Caco-2 (cell line): ENCODE data around the gene RASSF8. TPM values are rescaled to one million over a fixed set of nuclear protein-coding genes. Genes with fewer than 3 reads are reported as not detected.

Source experiments
- BruUV-seq: library from RNA; stranded (reverse); fragments of 400-500 nt; replicated peaks from 2 replicates; lab custom pipeline; 2021; lab: Mats Ljungman, UMichigan
- CTCF ChIA-PET: fragments of 300-600 bp; sonication (Branson Sonifier 250); formaldehyde crosslinking; loops from one replicate; lab custom pipeline; 2022; ENCODE audit warnings: antibody characterized with exemption; lab: Charles Lee
- POLR2A ChIA-PET: fragments of 300-600 bp; sonication (Branson Sonifier 250); formaldehyde crosslinking; loops from one replicate; lab custom pipeline; 2022; ENCODE audit warnings: antibody characterized with exemption; lab: Charles Lee
- DNase-seq, 2 experiments: peaks; one replicate each; pipeline versions ENCODE4 v3.0.0 to v3.0.0-alpha.2; 2020 to 2022
- H3K27me3 ChIP-seq: replicated peaks from 2 replicates; pipeline ENCODE4 v1.6.0; 2011; ENCODE audit warnings: low read length; ENCODE audit not compliant: control insufficient read depth, insufficient read depth
- H3K36me3 ChIP-seq: 2 replicates; pipeline ENCODE4 v1.5.1; 2011; ENCODE audit warnings: low read length; ENCODE audit not compliant: control insufficient read depth, insufficient read depth
- H3K4me1 ChIP-seq: fragments of 250-450 bp; sonication (Bioruptor Pico); 2 replicates; pipeline ENCODE4 v1.5.1; 2020; ENCODE audit warnings: mild to moderate bottlenecking
- H3K4me3 ChIP-seq: 2 replicates; pipeline ENCODE4 v1.5.1; 2011; ENCODE audit warnings: low read depth, mild to moderate bottlenecking, control low read depth, low read length
- H3K9me3 ChIP-seq: fragments of 250-450 bp; sonication (Bioruptor Pico); 2 replicates; pipeline ENCODE4 v1.5.1; 2020; ENCODE audit warnings: mild to moderate bottlenecking, moderate library complexity
- H3K27ac Mint-ChIP-seq: one replicate; pipeline ENCODE4 v1.8.0; 2022; ENCODE audit warnings: mixed read lengths; ENCODE audit not compliant: unreplicated experiment
- H3K27me3 Mint-ChIP-seq: one replicate; pipeline ENCODE4 v1.8.0; 2022; ENCODE audit warnings: mixed read lengths; ENCODE audit not compliant: insufficient read depth, unreplicated experiment
- H3K36me3 Mint-ChIP-seq: one replicate; pipeline ENCODE4 v1.8.0; 2022; ENCODE audit warnings: mild to moderate bottlenecking, mixed read lengths; ENCODE audit not compliant: insufficient read depth, unreplicated experiment
- H3K4me1 Mint-ChIP-seq: one replicate; pipeline ENCODE4 v1.8.0; 2022; ENCODE audit warnings: low read depth, mixed read lengths; ENCODE audit not compliant: unreplicated experiment
- H3K4me3 Mint-ChIP-seq: one replicate; pipeline ENCODE4 v1.8.0; 2022; ENCODE audit warnings: mild to moderate bottlenecking, moderate library complexity, mixed read lengths; ENCODE audit not compliant: unreplicated experiment
- H3K9me3 Mint-ChIP-seq: one replicate; pipeline ENCODE4 v1.8.0; 2022; ENCODE audit warnings: mixed read lengths; ENCODE audit not compliant: unreplicated experiment
- intact Hi-C: fragments of 100-400 bp; cut with micrococcal nuclease; formaldehyde crosslinking; loops from one replicate; pipeline ENCODE4 v1.10.0; 2022; ENCODE audit not compliant: unreplicated experiment
- total RNA-seq: library from RNA; stranded (reverse); gene quantifications from 2 replicates; pipeline ENCODE4 v1.2.3, GENCODE V29; 2022
- TF ChIP-seq, protein P1 (sequence below), 2 experiments: fragments of 200-600 bp in 1 of 2; IDR thresholded peaks; 1 replicate in 1 of 2; 2 replicates in 1 of 2; pipeline versions ENCODE4 v1.5.1 to v1.8.0; 2011 to 2022; ENCODE audit warnings: antibody characterized with exemption in 1 of 2, control low read depth in 1 of 2, inconsistent platforms in 1 of 2, low read depth in 1 of 2, low read length in 1 of 2, mild to moderate bottlenecking in 1 of 2, moderate library complexity in 1 of 2; ENCODE audit not compliant: insufficient read depth in 1 of 2, severe bottlenecking in 1 of 2, unreplicated experiment in 1 of 2

The RASSF8 gene
- total RNA-seq, 1 experiment from 2014 or later: 143 TPM

DNA sequence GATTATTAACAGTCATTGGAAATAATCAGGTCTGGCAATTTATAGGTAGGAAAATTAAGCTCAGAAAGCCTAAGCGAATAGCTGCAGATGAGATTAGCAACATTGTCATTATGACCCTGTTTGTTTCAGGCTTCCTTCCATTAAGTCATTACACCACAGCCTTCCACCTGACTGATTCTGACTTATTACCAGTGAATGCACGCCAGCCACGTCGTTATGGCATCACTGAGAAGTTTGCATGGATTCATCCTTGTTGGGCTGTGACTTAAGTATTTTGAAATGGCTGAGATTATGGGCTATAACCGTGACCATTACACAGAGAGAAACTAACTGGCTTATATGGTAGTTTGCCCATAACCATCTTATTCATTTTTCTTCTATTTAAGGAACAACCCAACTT lies 18.6 kb downstream of the RASSF8 start:
- no peak overlapping the region for H3K27ac Mint-ChIP-seq
- intact Hi-C loops: no loop called here
- peaks cover 13% of the 10 kb centered on the region for H3K36me3 Mint-ChIP-seq
- H3K4me3 Mint-ChIP-seq: no peak overlapping the region
- Histone ChIP-seq H3K36me3 (no peaks in the 10 kb centered on the region), H3K4me3 (no peak overlapping the region), H3K4me1 (peaks cover under 1% of the 10 kb centered on the region; the same call in 1 of the 2 replicates), H3K27me3 (no peaks in the 10 kb centered on the region), H3K9me3 (no peaks in the 10 kb centered on the region)
- DNase-seq: no peak
- no peaks in the 10 kb centered on the region for H3K27me3 Mint-ChIP-seq
- no peaks in the 10 kb centered on the region for H3K9me3 Mint-ChIP-seq
- ChIA-PET CTCF (no interaction called here), POLR2A (no interaction called here)
- TF ChIP-seq, protein P1, sequence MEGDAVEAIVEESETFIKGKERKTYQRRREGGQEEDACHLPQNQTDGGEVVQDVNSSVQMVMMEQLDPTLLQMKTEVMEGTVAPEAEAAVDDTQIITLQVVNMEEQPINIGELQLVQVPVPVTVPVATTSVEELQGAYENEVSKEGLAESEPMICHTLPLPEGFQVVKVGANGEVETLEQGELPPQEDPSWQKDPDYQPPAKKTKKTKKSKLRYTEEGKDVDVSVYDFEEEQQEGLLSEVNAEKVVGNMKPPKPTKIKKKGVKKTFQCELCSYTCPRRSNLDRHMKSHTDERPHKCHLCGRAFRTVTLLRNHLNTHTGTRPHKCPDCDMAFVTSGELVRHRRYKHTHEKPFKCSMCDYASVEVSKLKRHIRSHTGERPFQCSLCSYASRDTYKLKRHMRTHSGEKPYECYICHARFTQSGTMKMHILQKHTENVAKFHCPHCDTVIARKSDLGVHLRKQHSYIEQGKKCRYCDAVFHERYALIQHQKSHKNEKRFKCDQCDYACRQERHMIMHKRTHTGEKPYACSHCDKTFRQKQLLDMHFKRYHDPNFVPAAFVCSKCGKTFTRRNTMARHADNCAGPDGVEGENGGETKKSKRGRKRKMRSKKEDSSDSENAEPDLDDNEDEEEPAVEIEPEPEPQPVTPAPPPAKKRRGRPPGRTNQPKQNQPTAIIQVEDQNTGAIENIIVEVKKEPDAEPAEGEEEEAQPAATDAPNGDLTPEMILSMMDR (IDR thresholded peaks at IDR 0.05; ENCODE audit: insufficient read depth in 1 of 2, low read depth in 1 of 2, low read length in 1 of 2, severe bottlenecking in 1 of 2, unreplicated experiment in 1 of 2): no peak
- no TSS peak for BruUV-seq
- peaks cover 54% of the 10 kb centered on the region for H3K4me1 Mint-ChIP-seq

DNA sequence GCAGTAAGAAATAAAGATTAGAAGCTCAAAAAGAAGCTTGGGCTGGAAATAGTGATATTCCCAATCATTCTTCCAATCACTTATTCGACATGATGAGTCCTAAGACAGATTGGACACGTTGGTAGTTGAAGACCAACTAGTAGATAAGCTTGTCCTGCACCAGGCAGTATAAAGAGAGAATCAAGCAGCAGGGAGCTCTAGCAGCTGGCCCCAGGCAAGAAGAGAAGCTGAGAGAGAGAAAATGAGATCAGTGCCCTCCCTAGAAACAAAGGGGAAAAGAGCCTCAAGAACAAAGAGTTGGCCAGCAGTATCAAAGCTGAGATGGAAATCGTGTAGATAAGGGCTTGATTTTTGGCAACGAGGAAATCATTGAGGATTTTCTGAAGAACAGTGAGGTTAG lies 20.6 kb downstream of the RASSF8 start:
- H3K4me1 ChIP-seq: peaks cover 9% of the 10 kb centered on the region; the same call in 1 of the 2 replicates
- TF ChIP-seq, protein P1 (IDR thresholded peaks at IDR 0.05; ENCODE audit: insufficient read depth in 1 of 2, low read depth in 1 of 2, low read length in 1 of 2, severe bottlenecking in 1 of 2, unreplicated experiment in 1 of 2): no peak
- H3K4me3 Mint-ChIP-seq: no peak overlapping the region
- intact Hi-C loops: no loop called here
- no peaks in the 10 kb centered on the region for H3K36me3 ChIP-seq
- H3K27me3 Mint-ChIP-seq: no peaks in the 10 kb centered on the region
- H3K4me3 ChIP-seq: no peak overlapping the region
- H3K27ac Mint-ChIP-seq: no peak overlapping the region
- BruUV-seq: no TSS peak
- no peak for DNase-seq
- H3K9me3 Mint-ChIP-seq: no peaks in the 10 kb centered on the region
- peaks cover 52% of the 10 kb centered on the region for H3K4me1 Mint-ChIP-seq
- no peaks in the 10 kb centered on the region for H3K9me3 ChIP-seq
- POLR2A ChIA-PET: no interaction called here
- H3K36me3 Mint-ChIP-seq: peaks cover 8% of the 10 kb centered on the region
- no peaks in the 10 kb centered on the region for H3K27me3 ChIP-seq
- CTCF ChIA-PET: no interaction called here

DNA sequence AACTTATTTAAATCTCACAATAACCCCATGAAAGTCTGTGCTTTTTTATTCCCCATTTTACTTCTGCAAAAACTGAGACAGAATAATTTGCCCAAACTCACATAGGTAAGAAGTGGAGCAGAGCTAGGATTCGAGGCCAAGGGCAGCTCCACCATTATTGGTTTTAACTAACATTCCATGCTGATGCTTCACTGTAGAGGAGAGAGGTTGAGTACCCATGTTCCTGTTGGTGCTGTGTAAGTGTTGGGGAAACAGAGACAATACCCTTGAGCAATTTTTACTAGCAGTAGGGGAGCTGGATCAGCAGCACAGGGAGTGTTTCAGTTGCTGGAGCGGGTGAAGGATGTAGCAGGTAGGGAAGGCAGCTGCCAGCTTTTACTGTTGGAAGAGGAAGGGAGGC lies 21.1 kb downstream of the RASSF8 start:
- Mint-ChIP-seq H3K27me3 (no peaks in the 10 kb centered on the region), H3K27ac (no peak overlapping the region), H3K4me3 (no peak overlapping the region), H3K36me3 (peaks cover 10% of the 10 kb centered on the region), H3K9me3 (no peaks in the 10 kb centered on the region), H3K4me1 (peaks cover 51% of the 10 kb centered on the region)
- ChIA-PET CTCF (no interaction called here), POLR2A (no interaction called here)
- Histone ChIP-seq H3K4me1 (peaks cover 9% of the 10 kb centered on the region; the same call in 1 of the 2 replicates), H3K36me3 (no peaks in the 10 kb centered on the region), H3K27me3 (no peaks in the 10 kb centered on the region), H3K9me3 (no peaks in the 10 kb centered on the region), H3K4me3 (no peak overlapping the region)
- BruUV-seq: no TSS peak
- DNase-seq: no peak
- TF ChIP-seq, protein P1 (IDR thresholded peaks at IDR 0.05; ENCODE audit: insufficient read depth in 1 of 2, low read depth in 1 of 2, low read length in 1 of 2, severe bottlenecking in 1 of 2, unreplicated experiment in 1 of 2): no peak
- intact Hi-C loops: no loop called here
